HG02763 (cell line): Measurements from ENCODE around the gene CLHC1.
"Not testable (repeated sequence)": the region's sequence is repeated elsewhere in the genome, so short reads cannot be mapped to it uniquely, and the experiment has no call there.

Source experiments
- ATAC-seq: cut with Tn5 transposase; IDR thresholded peaks from one replicate; pipeline ENCODE4 v1.9.1; 2021; ENCODE audit warnings: mild to moderate bottlenecking, moderate library complexity; ENCODE audit not compliant: unreplicated experiment

The CLHC1 gene

DNA sequence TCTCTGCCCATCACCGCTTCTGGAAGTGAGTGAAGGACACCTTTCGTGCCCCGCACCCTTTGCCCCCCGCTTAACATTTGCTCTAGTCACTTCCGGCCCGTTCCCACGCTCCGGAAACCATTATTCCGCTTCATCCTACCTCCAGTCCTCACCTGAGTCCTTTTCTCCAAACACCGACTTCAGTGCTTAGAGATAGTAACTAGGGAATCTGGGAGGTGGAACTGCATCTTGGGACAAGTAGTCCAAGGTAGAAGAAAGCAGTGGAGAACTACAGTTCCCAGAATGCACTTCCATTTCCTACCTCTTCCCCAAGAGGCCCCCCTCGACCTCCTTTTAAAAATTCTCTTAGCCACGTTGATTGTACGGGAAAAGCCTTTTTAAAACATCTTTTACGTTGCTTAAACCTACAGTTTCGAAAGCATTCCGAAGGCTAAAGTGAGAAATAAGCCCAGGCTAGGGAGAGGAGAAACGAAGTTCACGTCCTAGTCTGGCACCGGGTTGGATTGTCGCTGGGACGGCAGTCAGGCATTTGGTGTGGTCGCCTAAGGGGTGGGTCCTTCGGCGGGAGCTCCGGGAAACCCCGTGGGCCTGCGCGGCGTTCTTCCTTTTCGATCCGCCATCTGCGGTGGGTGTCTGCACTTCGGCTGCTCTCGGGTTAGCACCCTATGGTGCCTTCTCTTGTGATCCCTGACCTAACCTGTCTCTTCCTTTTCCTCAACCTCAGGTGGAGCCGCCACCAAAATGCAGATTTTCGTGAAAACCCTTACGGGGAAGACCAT, at the start of gene CLHC1, which contains the start of gene RPS27A:
Gene CLHC1, minus strand, starts transcription at position 210 of the 779 bp plus-strand sequence. CDS start 9,882 bp downstream, outside the sequence.
Gene RPS27A, plus strand, starts transcription at position 605 of the 779 bp plus-strand sequence. Its CDS starts 137 bp downstream, at position 742.
- peak; percentile 89 for ATAC-seq

DNA sequence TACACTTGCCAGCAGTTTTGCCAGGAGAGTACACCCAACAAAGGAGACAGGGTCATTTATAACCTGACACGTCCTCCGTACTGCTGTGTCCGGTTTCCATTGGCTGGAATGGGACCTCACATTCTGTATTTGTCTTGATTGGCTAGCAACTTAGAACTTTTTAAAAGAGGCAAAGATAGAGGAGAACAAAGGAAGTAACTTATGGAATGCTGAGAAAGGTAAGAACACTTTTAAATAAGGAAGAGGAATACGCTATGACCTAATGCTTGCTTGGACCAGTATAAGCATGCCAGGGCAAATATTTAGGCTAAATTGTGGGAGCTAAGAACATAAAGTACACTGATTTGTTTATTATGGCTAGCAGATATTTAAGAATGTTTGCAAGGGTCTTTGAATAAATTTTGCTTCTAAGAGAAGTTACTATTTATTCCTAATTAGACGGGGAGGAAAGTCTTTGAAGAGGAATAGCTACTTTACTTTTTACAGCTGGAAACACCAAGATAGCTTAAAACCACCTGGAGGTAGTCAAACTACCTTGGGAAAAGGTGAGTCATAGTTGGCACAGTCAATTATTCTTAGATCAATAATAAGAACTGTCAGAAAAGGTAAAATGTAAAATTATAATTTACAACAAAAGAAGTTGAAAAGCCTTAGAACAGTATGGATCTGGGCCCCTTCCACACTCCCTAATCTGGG, 48.9 kb upstream of the CLHC1 start:
- ATAC-seq = not testable (repeated sequence)

DNA sequence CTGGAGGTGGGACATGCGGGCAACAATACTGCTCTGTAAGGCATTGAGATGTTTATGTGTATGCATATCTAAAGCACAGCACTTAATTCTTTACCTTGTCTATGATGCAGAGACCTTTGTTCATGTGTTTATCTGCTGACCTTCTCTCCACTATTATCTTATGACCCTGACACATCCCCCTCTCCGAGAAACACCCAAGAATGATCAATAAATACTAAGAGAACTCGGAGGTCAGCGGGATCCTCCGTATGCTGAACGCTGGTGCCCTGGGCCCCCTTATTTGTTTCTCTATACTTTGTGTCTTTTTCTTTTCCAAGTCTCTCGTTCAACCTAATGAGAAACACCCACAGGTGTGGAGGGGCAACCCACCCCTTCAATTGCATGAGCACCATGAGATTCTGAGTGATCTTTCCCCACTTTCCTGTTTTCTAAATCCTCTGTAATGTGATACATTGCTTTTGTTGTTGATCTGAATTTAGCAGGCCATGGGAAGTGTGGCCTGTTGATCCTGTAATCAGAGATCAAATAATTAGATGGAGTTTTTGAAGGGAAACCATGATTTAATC, 47.8 kb upstream of the CLHC1 start:
- ATAC-seq = not testable (repeated sequence)

DNA sequence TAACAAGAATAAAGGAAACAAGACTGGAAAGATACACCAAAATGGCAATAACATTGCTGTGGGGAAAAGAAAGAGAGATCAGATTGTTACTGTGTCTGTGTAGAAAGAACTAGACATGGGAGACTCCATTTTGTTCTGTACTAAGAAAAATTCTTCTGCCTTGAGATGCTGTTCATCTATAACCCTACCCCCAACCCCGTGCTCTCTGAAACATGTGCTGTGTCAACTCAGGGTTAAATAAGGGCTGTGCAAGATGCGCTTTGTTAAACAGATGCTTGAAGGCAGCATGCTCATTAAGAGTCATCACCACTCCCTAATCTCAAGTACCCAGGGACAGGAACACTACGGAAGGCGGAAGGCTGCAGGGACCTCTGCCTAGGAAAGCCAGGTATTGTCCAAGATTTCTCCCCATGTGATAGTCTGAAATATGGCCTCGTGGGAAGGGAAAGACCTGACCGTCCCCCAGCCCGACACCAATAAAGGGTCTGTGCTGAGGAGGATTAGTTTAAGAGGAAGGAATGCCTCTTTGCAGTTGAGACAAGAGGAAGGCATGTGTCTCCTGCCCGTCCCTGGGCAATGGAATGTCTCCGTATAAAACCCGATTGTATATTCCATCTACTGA, 47.2 kb upstream of the CLHC1 start:
- not testable (repeated sequence) for ATAC-seq

DNA sequence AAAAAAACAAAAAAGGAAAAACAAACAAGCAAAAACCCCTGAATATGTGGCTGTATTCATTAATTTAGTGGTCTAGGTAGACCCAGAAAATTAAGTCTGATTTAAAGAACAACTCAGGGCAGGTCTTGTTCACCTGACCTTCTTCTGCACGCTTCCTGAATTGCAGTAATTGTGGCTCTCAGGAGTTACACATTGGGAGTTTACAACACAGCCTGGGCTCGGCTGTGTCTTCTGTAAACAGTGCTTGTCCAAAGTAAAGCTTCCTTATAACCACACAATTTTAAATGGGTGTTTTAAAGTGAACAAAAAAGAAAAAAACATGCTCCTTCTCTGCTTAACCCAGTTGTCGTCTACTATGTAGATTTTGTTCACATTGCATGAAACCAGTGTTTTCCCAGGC, 45.2 kb upstream of the CLHC1 start:
- ATAC-seq = no peak

DNA sequence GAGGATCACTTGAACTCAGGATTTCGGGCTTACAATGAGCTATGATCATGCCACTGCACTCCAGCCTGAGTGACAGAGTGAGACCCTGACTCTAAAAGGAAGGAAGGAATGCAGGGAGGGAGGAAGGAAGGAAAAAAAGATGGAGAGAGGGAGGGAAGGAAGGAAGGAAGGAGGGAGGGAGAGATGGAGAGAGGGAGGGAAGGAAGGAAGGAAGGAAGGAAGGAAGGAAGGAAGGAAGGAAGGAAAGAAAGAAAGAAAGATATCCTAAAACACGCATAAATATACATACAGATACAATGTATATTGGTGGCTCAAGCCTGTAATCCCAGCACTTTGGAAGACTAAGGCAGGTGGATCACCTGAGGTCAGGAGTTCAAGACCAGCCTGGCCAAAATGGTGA, 42.3 kb upstream of the CLHC1 start:
- ATAC-seq = not testable (repeated sequence)

DNA sequence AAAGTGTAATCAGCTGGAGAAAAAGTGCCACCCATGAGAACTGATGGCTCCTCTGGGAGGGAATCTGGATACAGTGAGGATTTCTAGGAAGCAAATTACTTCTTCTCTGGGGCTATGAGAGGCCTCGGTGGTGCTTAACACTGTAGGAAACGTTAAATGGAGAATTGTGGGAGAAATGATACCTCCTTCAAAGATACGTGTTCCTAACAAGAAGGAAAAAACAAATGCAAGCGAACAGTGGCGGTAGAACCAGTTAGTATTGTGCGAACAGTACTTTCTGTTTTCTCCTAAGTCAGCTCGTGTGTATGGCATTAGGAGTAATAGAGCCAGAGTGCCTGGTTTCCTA, 37.5 kb upstream of the CLHC1 start:
- ATAC-seq = no peak

DNA sequence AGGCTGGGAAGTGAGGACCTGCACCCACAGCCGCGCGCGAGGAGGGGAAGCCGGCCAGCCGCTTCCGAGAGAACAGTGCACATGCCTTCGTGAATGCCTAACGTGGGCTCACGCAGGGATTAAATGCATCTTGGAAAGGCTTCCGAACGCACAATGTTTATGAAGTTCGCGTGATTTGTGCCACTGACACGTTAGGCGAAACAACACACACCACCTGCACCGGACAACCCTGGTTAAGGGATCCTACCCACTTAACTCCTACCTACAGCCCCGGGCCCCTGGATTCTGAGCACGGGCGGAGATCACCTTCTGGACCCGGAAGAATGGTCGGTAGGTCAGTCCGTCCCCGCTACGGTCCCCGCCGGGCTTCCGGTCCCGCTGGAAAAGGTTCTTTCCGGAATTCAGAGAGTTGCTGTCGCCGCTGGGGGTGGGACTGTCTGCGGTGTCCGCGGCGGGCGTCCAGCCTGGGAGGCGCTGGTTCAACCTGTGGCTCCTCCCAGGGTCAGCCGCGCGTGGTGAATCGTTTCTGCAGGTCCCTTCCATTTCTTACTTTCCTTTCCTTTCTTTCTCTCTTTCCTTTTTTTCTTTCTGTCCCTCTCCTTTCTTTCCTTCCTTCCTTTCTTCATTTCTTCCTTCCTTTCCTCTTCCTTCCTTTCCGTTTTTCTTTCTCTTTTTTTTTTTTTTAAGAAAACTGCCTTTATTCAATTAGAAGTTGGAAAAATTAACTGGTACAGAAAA, 37.0 kb upstream of the CLHC1 start, which contains the start of gene MTIF2:
Gene MTIF2, minus strand, starts transcription at position 325 of the 738 bp plus-strand sequence. CDS start 5,373 bp downstream, outside the sequence.
- ATAC-seq = peak; percentile 97

DNA sequence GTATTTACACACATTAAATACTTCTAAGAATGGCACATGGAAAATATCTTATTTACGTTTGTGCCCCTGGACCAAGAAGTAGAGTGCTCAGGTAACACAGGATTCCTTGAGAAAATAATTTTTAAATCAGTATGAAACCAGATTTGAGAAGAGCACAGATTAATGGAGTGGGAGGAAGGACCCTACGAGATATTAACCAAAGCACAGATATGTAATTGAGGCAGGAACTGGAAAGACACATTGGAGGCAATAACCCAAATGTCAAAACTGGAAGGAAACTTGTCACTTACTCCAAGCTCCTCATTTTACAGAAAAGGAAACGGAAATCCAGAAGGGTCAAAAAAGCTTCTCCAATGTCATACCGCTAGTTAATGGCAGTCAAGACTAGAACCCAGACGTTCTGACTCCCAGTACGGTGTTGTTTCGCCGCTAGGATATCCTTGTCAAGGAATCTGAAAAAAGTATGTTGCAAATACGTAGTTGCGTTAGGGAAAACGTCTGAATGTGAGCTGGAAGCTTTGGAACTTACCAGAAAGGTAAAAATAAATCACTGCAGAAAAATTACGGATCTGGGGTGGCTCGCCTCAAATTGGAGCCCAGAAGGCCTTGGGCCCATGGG, 36.3 kb upstream of the CLHC1 start:
- ATAC-seq = no peak

DNA sequence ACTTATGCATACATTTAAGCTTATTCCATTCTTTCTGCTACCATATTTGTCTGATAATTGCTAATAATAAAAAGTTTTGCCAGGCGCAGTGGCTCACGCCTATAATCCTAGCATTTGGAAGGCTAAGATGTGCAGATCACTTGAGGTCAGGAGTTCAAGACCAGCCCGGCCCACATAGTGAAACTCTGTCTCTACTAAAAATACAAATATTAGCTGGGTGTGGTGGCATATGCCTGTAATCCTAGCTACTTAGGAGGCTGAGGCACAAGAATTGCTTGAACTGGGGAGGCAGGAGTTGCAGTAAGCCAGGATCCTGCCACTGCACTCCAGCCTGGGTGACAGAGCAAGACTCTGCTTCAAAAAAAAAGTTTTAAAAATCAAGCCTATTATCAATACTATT, 27.5 kb upstream of the CLHC1 start:
- ATAC-seq = not testable (repeated sequence)

DNA sequence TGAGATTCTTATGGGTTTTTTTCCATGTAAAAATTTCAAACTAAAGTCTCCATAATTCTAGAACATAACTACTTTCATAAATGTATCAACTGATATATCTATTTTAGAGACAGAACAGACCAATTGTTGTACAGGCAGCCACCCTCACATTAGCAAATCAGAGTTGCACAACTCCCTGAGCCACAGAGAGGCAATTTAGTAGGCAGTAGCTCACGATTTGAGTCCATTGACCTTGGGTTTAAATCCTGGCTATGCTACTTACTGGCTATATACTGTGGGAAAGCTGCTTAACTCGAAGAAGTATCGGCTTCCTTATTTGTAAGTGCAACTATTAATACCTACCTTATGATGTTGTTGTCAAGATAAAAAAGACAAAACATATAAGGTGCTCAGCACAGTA, 20.7 kb upstream of the CLHC1 start:
- no peak for ATAC-seq

DNA sequence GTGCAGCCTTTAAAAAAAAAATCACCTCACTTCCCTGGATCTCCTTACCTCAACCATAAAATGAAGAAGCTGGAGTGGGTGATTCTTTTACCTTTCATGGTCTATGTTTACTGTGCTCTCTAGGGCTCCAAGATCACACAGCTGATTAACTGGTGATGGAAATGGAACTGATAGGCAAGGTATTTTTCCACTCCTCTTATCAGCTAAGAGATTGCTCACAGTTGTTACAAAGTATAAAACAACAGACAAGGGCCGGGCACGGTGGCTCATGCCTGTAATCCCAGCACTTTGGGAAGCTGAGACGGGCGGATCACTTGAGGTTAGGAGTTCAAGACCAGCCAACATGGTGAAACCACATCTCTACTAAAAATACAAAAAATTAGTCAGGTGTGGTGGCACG, 14.9 kb upstream of the CLHC1 start:
- no peak for ATAC-seq

DNA sequence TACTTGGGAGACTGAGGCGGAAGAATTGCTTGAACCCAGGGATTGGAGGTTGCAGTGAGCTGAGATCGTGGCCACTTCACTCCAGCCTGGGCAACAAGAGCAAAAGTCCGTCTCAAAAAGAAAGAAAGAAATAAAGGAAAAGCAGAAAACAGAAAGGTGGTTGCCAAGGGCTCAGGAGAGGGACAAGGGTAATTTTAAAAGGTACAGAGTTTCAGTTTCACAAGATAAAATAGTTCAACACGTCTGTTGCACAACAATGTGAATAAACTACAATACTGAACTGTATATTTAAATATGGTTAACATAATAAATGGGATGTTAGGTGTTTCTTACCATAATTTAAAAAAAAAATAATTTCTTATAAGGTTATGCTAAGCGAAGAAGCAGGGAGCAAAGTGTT, 13.3 kb upstream of the CLHC1 start:
- ATAC-seq = no peak

DNA sequence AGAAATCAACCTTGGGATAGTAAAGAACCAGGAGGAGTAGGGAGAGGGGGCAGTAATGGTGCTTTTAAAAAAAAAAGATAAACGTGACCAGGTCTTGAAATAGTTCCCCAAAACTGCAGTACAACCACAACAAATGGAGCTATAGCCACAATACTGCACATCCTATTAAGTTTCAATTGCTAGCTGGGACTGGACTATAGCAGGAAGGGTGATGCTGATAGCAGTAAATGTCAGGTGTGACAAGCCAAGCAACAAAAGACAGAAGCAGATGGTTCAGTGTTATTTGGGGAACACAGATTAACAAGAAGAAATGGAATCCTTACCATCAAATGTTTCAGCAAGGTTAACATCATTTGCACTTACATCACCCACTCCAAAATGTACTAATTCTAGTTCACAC, 10.5 kb upstream of the CLHC1 start:
- ATAC-seq = no peak

DNA sequence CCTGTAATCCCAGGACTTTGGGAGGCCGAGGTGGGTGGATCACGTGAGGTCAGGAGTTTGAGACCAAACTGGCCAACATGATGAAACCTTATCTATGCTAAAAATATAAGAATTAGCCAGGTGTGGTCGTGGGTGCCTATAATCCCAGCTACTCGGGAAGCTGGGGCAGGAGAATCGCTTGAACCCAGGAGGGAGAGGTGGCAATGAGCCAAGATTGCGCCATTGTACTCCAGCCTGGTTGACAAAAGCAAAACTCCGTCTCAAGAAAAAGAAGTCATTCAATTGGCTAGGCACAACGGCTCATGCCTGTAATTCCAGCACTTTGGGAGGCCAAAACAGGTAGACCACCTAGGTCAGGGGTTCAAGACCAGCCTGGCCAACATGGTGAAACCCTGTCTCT, 9.5 kb upstream of the CLHC1 start:
- not testable (repeated sequence) for ATAC-seq

DNA sequence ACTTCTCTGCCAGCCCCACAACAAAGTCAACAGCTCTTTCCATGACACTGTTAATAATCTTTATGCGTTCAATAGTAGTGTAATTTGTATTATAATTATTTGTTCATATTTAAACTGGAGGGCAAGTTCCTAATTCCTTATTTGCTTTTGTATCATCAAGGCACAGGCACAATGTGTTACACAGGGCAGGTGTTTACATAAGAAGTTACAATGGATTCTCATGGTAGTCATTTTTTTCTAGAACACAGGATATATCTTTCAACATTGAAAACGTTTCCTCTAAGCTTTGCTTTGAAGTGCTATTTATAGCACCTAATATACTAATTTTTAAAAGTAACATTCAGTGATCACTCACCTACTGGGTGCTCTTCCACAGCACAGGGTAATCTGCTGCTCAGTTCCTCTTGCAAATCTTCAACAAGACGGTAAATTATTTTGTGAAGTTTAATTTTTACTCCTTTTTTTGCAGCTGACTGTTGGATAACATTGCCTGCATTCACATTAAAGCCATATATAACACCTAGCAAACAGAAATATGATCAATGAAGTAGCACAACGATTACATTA, 7.6 kb upstream of the CLHC1 start:
- ATAC-seq = no peak

DNA sequence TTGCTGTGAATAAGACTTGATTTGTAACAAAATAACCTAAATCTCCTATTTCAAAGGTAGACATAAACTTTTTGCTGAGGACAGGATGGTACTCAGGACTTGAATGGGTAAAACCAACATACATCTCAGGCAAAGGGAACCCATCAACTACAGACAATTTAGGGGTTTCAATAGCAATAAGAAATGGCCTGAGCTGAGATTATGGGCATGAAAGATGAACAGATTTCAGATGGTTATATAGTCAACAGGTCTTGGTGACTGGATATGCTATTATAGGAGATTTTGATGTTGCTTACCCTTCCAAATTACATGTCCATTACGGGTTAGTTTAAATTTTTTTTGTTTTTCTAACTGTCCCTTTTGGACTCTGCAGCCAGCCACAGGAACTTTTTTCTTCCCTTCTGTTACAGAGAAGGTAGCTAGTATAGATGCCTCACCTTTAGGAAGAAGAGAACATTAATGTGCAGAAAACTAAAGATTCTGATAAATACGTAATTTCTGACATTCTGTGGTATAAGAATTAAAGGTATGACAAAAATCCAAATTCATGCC, 5.0 kb upstream of the CLHC1 start:
- ATAC-seq = no peak

DNA sequence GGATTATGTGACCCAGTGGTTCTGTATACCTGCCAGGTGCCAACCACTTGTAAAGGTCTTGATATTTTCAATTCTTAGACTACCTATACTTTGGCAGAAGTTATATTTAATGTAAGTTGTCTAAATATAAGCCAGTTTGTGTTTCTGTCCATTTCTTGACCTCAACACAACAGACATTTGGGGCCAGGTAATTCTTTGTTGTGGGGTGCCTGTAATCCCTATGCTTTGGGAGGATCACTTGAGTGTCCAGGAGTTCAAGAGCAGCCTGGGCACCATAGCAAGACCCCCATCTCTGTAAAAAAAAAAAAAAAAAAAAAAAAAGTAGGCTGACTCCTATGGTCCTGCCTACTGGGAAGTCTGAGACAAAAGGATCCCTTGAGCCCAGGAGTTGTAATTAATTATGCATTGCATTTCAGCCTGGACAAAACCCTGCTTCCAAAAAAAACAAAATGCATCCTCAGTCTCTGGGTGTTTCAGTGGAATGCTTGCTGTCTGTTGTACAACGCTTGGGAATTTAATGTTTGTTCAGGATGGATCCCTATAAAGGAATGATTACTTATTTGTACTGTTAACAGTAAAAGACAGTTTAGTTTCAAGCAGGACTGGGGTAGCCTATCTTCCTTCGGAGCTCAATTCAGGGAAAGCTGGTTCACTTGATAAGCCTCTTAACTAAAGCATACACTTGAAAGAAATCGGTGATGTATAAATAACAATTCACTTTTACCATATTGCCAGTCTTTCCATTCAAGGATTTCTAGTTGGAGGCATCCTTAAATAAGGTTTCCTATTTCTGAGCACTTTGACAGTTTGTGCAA, 3.8 kb upstream of the CLHC1 start:
- ATAC-seq = no peak

DNA sequence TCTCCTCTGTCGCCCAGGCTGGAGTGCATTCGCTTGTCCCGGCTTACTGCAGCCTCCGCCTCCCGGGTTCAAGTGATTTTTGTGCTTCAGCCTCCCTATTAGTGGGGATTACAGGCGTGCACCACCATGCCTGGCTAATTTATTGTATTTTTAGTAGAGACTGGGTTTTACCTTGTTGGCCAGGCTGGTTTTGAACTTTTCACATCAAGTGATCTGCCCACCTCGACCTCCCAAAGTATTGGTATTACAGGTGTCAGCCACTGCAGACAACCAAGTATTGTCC, 1.5 kb upstream of the CLHC1 start:
- ATAC-seq = no peak
